ENCODE measurements around the gene NAMPT.
"Not testable (repeated sequence)": the region's sequence is repeated elsewhere in the genome, so short reads cannot be mapped to it uniquely, and the experiment has no call there.

NAMPT gene

DNA sequence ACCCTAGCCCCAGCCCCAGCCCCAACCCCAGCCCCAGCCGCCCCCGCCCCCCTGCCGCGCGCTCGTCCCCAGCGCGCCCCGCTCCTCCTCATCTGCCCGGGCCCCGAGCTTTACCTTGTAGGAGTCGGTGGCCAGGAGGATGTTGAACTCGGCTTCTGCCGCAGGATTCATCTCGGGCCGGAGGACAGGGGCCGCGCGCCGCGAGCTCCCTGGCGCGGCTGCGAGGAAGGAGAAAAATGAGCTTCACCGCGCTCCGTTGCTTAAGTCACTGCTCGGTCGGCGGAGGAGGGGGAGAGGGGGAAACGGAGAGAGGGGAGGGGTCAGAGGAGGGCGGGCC, at the start of gene NAMPT:
TSS of gene NAMPT (minus strand) at position 270 of the 337 bp plus-strand sequence. CDS start at position 171, 99 bp downstream.
- DNase-seq, result no peak

DNA sequence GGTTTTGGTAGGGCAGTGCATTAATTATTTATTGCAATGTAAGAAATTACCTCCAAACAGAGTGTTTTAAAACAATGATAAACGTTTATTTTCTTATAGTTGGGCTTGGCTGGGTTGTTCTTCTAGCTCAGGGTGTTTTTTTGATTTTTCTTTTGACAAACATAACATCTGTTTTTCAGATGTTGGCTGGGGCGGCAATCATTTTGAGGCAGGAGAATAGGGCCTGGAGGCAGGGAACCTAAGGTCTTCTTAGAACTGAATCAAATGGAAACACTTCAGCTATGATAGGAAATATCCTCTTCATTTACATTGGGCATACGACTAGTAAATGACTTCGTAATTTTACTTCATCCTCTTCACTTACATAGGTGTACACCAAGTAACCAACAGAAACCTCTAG, 47.4 kb upstream of the NAMPT start:
- no peak for DNase-seq

DNA sequence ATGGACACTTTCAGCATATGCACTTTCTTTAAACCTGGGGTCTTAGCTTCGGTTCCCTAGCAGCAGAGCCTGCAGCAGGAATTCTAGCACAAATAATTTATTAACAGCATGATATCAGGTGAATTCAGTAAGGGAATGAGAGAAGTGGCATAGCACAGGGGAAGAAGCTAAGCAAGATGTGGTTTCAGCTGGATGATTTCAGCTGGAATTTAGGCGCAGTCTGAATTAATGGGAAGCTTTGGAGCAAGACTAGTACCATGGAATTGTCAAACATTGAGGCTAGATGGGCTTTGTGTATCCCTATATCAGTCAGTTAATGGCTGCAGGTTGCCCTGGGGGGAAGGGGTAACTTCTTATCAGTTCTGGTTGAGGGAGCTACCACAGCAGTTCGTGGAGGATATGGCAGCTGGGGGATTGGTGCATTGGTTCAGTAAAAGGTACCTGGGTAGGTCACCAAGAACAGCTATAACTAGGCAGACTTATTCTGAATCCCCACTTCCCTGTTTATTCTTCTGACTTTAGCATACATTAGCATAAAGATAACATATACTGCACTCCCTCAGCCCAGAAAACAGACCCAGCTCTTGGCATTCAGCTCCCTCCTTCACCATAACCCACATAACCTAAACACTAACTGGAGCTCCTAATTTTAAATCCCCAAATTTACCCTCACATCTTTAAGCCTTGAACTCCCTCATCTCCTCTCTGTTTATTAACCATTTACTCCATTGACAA, 46.8 kb upstream of the NAMPT start:
- no peak for DNase-seq

DNA sequence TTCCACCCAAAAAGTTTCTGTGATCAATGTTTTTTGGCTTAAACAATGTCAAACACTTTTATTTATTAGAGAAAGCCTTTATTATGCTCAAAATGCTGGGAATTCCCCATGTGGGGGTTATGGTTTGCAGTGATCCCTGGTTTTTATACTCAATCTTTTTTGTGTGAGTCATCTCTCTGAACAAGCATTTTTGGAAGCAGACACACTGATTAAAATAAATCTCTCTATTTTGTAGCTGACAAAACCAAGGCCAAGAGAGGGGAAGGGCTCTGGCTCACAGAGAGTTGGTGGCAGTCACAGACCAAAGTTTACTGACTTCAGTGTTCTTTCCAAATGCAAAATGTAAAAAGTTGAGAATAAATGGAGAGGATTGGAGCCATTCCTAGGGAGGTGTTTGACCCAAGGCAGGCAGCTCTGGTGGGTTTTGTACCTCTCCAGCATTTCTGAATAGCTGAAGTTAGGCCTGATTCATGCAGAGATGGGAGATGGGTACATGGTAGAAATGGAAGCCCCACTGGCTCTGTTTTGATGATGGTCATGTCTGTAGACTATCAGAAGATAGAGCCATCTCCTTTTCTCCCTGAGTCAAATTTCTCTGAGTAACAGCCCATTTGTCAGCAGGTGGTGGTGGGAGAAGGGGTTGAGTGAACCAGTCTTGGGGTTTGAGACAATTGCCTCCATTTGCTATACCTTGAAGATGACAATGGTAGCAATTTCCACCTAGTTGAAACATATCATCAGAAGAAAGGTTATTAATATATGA, 45.4 kb upstream of the NAMPT start:
- DNase-seq, result peak; percentile 21

DNA sequence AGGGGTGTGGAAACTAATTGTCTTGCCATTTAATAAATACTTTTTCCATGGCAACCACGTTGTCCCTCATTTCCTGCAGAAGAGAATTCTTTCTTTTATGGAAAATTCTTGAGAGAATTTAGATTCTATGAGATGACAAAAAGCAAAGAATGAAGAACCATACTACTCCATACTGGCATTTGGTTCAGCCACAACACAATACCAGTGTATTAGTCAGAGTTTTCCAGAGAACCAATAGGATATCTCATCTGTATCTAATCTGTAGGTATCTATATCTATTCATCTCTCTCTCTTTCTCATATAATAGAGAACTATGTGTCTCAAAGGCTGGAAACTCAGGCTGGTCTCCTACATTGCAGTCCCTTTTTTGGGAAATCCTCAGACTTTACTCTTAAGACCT, 44.6 kb upstream of the NAMPT start:
- DNase-seq, result no peak

DNA sequence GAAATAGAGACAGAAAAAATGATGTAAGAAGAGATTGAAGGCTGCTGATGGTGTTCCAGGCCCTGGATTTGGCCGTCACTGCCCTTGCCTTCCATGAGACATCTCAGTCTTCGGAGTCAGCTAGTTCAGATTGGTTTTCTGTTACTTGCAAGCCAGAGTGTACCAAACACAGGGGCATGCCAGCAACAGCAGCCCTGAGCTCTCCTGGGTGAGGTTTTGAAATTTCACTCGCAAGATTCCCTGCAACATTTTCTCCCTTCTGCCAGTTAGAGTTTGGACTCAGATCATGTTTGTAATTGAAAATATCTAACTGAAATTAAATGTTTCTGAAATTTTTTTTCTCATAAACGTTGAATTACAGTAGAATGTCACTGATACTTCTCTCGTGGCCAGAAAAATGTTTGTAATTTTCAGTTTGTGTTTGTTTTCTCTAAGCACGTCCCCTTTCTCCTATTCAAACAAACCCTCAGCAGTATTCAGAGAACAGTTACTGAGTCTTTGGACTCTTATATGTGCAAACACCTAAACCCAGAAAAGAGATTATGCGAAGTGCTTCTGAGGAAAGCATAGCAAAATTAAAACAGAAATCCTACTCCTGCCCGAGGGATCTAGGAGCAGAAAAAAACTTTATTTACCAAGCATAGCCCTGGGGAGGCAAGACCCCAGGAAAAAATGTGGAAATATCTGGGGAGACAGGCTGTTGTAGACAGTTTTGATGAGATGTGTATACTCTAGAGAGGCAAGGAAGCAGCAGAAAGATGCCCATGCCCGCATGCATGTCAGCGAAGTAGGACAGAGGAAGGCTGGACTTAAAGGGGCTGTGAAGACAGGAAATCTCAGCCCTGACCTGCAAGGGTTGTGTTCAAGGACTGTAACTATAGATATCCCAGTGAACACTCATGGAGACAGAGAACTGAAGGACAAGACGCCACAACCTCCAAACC, 43.0 kb upstream of the NAMPT start:
- no peak for DNase-seq

DNA sequence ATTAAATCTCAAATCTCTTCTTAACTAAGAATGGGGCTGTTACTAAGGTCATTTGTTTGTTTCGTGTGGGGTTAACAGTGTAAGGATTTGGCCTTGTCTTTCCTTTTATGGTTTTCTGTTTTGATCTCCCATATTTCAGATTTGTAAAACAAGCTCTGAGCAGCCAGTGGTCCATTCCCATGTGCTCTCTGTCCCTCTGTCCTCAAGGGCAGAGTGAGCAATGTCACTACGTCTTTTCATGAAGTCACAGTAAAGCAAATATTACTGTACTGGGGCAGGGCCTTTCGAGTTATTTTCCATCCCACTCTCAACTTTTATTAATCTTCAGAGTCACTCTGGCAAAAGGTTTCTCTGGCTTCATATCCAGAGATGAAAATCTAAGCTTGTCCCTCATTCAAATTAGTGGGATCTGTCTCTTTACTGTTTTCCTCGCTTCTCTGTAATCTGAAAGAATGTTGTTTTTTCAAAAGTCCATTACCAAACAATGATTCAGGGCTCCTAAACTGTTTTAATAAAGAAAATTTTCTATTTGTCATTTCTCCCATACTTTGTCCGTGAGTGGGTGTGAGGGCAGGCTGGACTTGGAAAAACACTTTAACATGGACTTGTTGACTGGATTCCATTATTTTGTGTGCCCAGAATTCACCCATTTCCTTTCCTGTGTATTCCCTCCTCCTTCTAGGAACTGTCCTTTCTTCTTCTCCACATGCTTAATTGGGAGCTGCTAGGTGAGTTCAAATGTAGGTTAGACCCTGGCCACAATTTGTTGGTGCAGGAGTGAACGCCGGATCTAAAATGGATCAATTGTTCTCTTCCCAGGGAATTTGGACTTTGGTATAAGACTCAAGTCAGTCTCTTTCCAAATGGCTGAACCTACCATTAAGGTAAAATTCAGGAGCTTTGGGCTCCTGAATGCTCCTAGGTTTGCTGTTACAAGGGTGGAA, 42.1 kb upstream of the NAMPT start:
- DNase-seq, result no peak

DNA sequence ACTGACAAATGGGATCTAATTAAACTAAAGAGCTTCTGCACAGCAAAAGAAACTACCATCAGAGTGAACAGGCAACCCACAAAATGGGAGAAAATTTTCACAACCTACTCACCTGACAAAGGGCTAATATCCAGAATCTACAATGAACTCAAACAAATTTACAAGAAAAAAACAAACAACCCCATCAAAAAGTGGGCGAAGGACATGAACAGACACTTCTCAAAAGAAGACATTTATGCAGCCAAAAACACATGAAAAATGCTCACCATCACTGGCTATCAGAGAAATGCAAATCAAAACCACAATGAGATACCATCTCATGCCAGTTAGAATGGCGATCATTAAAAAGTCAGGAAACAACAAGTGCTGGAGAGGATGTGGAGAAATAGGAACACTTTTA, 39.7 kb upstream of the NAMPT start:
- not testable (repeated sequence) for DNase-seq

DNA sequence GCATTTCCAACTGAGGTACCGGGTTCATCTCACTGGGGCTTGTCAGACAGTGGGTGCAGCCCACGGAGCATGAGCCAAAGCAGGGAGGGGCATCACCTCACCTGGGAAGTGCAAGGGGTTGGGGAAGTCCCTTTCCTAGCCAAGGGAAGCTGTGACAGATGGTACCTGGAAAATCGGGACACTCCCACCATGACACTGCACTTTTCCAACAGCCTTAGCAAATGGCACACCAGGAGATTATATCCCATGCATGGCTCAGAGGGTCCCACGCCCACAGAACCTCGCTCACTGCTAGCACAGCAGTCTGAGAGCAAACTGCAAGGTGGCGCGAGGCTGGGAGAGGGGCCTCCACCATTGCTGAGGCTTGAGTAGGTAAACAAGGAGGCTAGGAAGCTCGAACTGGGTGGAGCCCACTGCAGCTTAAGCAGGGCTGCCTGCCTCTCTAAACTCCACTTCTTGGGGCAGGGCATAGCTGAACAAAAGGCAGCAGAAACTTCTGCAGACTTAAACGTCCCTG, 35.5 kb upstream of the NAMPT start:
- not testable (repeated sequence) for DNase-seq

DNA sequence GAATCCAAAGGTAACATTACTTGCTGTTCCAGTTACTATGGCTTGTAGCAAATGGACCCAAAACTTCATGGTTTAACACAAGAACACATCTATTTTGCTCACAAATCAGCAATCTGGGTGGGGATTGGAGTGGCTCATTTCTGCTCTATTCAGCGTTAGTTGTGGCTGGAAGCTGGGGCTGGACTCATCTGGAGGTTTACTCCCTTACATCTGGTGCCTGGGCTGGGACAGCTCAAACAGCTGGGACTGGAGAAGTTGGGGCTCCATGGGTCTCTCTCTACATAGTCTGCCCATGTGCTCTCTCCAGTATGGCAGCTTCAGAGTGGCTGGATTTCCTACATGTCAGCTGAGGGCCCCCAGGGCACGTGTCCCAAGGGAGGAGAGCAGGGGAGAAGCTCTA, 33.7 kb upstream of the NAMPT start:
- DNase-seq, result no peak

DNA sequence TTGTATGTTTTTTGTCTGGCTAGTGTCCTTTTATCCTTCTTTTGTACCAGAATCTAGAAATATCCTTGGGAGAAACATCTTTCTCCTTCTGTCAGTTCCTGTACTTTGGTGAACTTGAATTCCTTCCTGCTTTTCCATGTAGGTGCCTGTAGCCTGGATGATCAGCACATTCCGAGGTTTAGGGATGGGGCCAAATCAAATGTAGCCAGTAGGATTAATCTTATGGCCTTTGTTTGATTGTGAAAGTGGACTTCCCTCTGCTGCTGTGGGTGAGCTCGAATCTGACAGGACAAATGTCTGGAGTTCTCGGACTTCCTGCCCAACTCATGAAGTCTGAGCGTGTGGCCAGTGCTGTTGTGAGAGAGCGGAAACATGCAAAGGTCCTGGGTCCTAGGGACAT, 33.2 kb upstream of the NAMPT start:
- no peak for DNase-seq

DNA sequence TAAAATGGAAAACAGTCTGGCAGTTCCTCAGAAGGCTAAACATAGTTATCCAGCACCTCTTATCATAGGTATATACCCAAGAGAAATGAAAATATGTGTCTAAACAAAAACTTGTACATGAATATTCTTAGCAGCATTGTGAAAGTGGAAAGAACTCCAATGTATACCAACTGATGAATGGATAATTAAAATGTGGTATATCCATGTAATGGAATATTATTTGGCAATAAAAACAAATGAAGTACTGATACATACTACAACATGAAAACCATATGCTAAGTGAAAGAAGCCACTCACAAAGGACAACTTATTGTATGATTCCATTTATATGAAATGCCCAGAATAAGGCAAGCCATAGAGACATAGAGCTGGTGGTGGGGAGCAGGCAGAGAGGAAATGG, 32.2 kb upstream of the NAMPT start:
- no peak for DNase-seq

DNA sequence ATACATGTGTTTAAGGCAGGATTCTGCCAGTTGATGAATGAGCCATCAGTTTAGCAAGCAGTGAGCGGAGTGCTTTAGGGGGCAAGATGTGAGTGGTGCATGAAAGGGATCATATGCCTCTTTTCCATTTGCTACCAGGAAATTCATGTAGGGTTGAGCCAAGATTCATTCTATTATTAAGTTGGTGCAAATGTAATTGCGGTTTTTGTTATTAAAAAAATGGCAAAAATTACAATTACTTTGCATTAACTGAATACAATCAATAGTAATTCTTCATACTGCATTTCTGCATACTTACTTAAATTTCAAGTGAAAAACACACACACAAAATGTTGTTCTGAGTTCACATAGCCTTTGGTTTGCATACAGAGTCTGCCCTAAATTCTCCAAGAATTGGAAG, 30.1 kb upstream of the NAMPT start:
- no peak for DNase-seq

DNA sequence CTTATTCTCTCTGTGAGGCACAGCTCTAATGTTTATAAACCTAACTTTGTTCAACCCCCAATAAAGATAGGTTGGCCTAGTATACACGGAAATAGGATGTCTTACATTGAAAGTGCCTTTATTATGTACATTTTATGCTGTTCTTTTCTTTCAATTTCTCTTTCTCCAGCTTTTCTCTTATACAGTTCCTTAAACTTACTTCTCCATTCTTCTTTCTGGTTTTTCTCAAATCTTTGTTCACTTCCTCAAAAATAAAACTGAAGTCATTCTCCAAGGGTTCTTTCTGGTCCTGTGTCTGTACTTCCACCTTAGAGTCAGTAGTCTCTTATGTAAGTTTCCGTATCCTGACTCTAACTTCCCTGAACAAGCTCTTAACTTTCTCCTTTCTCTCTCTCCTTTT, 29.2 kb upstream of the NAMPT start:
- DNase-seq, result no peak

DNA sequence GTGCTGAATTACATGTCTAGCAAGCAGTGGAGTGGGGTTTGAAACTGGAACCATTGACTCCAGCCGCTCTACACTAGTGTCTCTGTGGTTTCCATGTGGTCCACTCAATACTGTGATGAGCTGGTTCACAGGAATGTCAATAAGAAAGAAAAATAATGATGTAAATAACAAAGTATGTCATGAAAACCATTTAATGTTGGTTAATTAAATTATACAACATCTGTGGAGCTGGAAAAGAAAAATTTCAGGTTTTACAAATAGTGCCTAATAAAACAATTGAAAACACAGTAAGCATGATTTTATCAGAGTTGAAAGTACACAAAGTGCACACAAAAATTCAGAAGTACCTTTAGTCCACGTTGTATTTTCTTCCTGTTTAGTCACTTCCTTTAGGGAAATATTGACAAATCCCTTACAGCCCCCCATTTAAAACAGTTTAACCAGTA, 28.7 kb upstream of the NAMPT start:
- no peak for DNase-seq

DNA sequence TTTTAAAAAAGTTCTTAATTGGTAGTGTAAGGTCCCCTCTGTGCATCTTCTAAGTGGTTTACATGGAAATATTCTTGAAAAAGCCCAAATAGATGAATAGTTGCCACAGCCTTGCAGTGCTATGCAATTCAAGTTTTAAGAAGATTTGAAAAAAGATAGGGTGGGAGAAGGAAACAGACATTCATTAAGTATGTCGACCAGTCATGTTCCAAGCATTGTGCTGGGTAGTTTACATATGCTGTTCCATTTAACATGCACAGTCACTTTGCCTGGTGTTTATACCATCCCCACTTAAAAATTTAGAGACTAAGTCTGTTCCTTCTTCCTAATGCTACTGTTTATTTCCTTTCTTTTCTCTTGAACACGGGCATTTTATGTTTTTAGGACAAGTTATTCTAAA, 28.1 kb upstream of the NAMPT start:
- no peak for DNase-seq

DNA sequence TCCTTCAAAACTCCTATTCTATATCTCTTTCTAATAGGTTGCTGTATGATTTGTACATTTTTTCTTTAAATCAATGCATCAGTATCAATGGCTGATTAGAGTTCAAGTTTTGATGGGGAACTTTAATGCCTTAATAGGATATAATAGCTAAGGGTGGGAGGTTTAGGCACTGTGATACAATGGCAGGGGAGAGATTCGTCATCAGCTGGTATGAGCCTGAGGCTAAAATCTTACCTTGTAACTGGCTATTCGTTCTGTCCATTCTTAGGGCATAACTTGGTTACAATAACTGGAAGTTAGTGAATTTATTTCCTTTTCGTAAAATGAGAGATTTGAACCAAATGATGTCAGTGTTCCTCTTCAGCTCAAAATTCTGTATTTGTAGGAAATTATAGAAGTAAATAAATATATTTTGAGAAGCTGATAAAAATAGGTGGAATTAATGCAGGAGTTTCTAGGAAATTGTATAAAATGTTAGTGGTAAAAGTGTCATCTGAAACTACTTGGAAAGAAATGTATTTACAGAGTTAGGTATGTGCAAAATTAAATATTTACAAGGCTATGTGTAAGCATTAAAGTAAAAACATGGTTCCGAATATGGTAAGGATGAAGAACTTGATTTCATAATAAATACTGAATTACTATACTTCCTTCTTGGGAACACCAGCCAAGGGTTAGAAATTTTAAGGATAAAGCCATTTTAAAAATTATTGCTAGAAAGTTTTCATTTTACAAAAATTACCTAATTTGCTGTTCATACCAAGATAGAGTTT, 27.5 kb upstream of the NAMPT start:
- no peak for DNase-seq

DNA sequence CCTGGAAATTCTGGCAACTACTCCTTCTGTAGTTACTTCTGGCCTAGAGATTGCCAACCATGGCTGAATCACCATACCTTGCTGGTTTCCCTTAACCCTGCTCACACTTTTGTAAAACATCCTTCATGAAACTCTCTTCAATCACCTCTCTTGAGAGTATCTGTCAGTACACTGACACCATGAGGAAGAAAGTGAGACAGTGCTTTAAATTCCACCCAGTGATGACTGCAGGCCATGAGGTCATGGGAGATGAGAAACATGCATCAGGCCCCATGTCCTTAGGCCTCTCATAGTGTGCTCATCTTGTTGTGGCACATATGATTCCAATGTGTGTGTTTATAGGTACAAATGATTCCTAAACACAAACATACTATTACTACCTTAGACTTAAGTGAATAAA, 24.6 kb upstream of the NAMPT start:
- peak; percentile 34 for DNase-seq

DNA sequence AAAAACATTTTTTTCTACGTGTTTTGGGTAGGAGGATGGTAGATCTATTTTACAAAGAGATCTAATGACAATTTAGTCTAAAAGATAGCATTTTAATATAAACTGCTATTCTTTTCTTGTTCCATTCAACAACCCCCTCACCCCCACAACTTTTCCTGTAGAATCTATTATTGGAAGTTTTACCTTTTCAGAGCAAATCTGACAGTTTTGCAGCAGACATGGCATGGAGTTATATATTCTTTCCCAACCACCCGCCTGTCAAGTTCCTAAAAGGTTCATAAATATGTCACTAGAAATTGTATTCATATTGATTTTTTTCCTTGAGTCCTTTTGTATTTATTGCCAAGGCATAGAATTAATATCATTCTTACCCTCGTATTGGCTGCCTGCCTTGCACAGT, 21.5 kb upstream of the NAMPT start:
- no peak for DNase-seq

DNA sequence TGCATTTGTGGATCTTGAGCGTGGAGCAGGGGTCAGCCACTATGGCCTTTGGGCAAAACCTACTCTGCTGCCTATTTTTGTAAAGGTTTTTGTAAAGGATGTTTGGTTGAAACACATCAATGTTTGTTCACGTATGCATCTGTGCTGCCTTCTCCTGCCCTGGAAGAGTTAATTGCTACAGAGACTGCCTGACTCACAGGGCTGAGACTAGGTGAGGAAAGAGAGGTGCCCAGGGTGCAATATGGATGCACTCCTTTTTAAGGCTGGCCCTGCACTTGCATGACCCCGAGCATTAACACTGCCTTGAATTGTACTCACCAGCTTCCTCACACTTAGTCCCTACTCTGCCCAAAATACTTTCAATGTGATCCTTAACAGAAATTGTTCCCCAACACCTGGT, 20.9 kb upstream of the NAMPT start:
- DNase-seq, result no peak

DNA sequence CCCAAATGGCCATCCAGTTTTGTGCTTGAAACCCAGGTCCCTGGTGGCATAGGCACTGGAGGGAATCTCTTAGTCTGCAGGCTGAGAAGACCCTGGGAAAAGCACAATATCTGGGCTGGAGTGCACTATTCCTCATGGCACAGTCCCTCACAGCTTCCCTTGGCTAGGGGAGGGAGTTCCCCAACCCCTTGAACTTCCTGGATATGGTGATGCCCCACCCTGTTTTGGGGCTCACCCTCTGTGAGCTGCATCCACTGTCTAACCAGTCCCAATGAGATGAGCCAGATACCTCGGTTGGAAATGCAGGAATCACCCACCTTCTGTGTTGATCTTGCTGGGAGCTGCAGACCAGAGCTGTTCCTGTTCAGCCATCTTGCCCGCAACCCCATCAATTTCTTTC, 19.8 kb upstream of the NAMPT start:
- DNase-seq, result no peak
